ENCODE data around the gene CYP2C18.
"Not testable (repeated sequence)": the region's sequence is repeated elsewhere in the genome, so short reads cannot be mapped to it uniquely, and the experiment has no call there.

CYP2C18 gene

GRCh38 chr10:94738588-94738987, 55.1 kb downstream of the CYP2C18 start:
- no peak for DNase-seq (ENCODE audit: low spot score)

DNA sequence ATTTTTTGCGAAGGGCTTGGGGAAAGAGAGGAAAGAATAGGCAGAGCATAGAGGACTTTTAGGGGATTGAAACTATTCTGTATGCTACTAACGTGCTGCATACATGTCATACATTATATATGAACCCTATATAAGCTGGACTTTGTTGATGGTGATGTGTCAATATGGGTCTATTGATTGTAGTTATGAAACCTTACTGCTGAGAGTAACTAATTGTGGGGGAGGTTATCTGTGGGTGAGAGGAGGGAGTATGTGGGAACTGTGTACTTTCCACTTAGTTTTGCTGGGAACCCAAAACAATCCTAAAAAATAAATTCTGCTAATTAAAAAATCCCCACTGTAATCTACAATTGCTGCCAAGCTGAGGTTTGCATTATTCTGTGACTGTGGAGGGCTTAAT, 63.6 kb downstream of the CYP2C18 start:
- DNase-seq (ENCODE audit: low spot score) = no peak

GRCh38 chr10:94747838-94748237, 64.3 kb downstream of the CYP2C18 start:
- DNase-seq (ENCODE audit: low spot score) = no peak

DNA sequence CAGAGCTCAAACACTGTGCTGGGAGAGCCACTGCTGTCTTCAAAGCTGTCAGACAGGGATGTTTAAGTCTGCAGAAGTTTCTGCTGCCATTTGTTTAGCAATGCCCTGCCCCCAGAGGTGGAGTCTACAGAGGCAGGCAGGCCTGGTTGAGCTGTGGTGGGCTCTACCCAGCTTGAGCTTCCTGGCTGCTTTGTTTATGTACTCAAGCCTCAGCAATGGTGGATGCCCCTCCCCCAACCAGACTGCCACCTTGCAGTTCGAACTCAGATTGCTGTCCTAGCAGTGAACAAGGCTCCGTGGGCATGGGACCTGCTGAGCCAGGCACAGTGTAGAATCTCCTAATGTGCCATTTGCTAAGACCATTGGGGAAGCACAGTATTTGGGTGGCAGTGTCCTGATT, 74.4 kb downstream of the CYP2C18 start:
- no peak for DNase-seq (ENCODE audit: low spot score)

- DNase-seq (ENCODE audit: low spot score) = no peak
Observed at GRCh38 chr10:94760586-94761178, 77.2 kb downstream of the CYP2C18 start.

DNA sequence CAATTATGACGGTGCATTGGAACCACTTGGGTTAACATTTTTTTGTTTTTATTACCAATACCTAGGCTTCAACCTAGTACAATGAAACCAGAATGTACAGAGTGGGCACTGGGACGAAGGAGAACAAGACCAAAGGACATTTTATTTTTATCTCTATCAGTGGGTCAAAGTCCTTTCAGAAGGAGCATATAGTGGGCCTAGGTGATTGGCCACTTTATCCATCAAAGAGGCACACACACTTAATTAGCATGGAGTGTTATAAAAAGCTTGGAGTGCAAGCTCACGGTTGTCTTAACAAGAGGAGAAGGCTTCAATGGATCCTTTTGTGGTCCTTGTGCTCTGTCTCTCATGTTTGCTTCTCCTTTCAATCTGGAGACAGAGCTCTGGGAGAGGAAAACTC, 78.9 kb downstream of the CYP2C18 start, which contains the start of gene CYP2C19:
TSS of gene CYP2C19 (plus strand) at position 289 of the 400 bp plus-strand sequence. CDS start at position 314, 25 bp downstream.
- DNase-seq (ENCODE audit: low spot score) = no peak

DNA sequence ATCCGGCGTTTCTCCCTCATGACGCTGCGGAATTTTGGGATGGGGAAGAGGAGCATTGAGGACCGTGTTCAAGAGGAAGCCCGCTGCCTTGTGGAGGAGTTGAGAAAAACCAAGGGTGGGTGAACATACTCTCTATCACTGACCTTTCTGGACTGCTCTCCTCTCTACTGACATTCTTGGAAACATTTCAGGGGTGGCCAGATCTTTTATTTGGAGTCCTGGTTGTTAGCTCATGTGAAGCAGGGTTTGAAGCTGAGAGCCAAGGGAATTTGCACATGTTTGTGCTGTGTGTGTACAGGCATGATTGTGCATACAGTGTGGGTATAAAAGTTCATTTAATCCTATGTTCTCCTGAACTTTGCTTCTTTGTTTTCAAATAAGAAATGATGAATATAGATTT, 91.9 kb downstream of the CYP2C18 start:
- not testable (repeated sequence) for DNase-seq (ENCODE audit: low spot score)

- no peak for DNase-seq (ENCODE audit: low spot score)
Observed at GRCh38 chr10:94777886-94778458, 94.4 kb downstream of the CYP2C18 start.

GRCh38 chr10:94780844-94781243, 97.3 kb downstream of the CYP2C18 start:
- DNase-seq (ENCODE audit: low spot score) = no peak

GRCh38 chr10:94784256-94784655, 100.7 kb downstream of the CYP2C18 start:
- no peak for DNase-seq (ENCODE audit: low spot score)

- no peak for DNase-seq (ENCODE audit: low spot score)
Observed at GRCh38 chr10:94785211-94785610, 101.7 kb downstream of the CYP2C18 start.

All from SK-N-DZ (cell line).